ENCODE data around the gene BEND6.

Gene BEND6

GRCh38 chr6:56963043-56963442 lies 8.1 kb downstream of the BEND6 start:
- H3K9me3 ChIP-seq (ENCODE audit: severe bottlenecking), result no peaks in the 10 kb centered on the region
- ATAC-seq (ENCODE audit: low read depth), result no peak

GRCh38 chr6:56963793-56964192 lies 8.9 kb downstream of the BEND6 start:
- no peak overlapping the region for H3K4me3 ChIP-seq (ENCODE audit: severe bottlenecking)
- H3K27me3 ChIP-seq (ENCODE audit: insufficient read depth, poor library complexity, severe bottlenecking), result no peaks in the 10 kb centered on the region
- ATAC-seq (ENCODE audit: low read depth), result no peak
- TF ChIP-seq CTCF (IDR thresholded peaks at IDR 0.05; ENCODE audit: poor library complexity, severe bottlenecking), result no peak
- H3K4me1 ChIP-seq (ENCODE audit: insufficient read depth, poor library complexity, severe bottlenecking), result peaks cover 17% of the 10 kb centered on the region
- no peaks in the 10 kb centered on the region for H3K36me3 ChIP-seq (ENCODE audit: low read depth)
- H3K9me3 ChIP-seq (ENCODE audit: severe bottlenecking), result no peaks in the 10 kb centered on the region
- no peak for DNase-seq (ENCODE audit: low spot score)
- H3K27ac ChIP-seq (ENCODE audit: poor library complexity, severe bottlenecking), result no peak overlapping the region

More at GRCh38 chr6:56963043-56963442, 8.1 kb downstream of the BEND6 start:
- no peaks in the 10 kb centered on the region for H3K36me3 ChIP-seq (ENCODE audit: low read depth)
- no peaks in the 10 kb centered on the region for H3K27me3 ChIP-seq (ENCODE audit: insufficient read depth, poor library complexity, severe bottlenecking)
- peaks cover 17% of the 10 kb centered on the region for H3K4me1 ChIP-seq (ENCODE audit: insufficient read depth, poor library complexity, severe bottlenecking)
- TF ChIP-seq CTCF (IDR thresholded peaks at IDR 0.05; ENCODE audit: poor library complexity, severe bottlenecking), result no peak
- H3K4me3 ChIP-seq (ENCODE audit: severe bottlenecking), result no peak overlapping the region
- H3K27ac ChIP-seq (ENCODE audit: poor library complexity, severe bottlenecking), result no peak overlapping the region
- no peak for DNase-seq (ENCODE audit: low spot score)

GRCh38 chr6:56965126-56965525 lies 10.2 kb downstream of the BEND6 start:
- H3K36me3 ChIP-seq (ENCODE audit: low read depth), result no peaks in the 10 kb centered on the region
- H3K4me3 ChIP-seq (ENCODE audit: severe bottlenecking), result no peak overlapping the region
- H3K27me3 ChIP-seq (ENCODE audit: insufficient read depth, poor library complexity, severe bottlenecking), result no peaks in the 10 kb centered on the region
- ATAC-seq (ENCODE audit: low read depth) (no peak), DNase-seq (ENCODE audit: low spot score) (no peak)
- no peak overlapping the region for H3K27ac ChIP-seq (ENCODE audit: poor library complexity, severe bottlenecking)
- no peak for TF ChIP-seq CTCF (IDR thresholded peaks at IDR 0.05; ENCODE audit: poor library complexity, severe bottlenecking)
- H3K9me3 ChIP-seq (ENCODE audit: severe bottlenecking), result no peaks in the 10 kb centered on the region
- peaks cover 7% of the 10 kb centered on the region for H3K4me1 ChIP-seq (ENCODE audit: insufficient read depth, poor library complexity, severe bottlenecking)

DNA sequence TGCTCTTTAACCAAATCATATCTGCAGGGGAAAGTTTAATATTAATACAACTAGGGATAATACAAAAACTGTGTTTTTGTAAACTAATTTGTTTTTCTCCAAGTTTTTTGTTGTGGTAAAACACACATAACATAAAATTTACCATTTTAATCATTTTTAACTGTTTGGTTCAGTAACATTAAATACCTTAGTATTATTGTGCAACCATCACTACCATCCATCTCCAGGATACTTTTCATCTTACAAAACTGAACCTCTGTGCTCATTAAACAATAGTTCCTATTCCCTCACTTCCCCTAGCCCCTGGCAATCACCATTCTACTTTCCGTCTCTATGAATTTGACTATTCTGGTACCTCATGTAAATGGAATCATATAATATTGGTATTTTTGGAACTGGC lies 15.9 kb downstream of the BEND6 start:
- Histone ChIP-seq H3K27me3 (ENCODE audit: insufficient read depth, poor library complexity, severe bottlenecking) (no peaks in the 10 kb centered on the region), H3K36me3 (ENCODE audit: low read depth) (no peaks in the 10 kb centered on the region), H3K27ac (ENCODE audit: poor library complexity, severe bottlenecking) (no peak overlapping the region), H3K4me3 (ENCODE audit: severe bottlenecking) (no peak overlapping the region), H3K4me1 (ENCODE audit: insufficient read depth, poor library complexity, severe bottlenecking) (no peaks in the 10 kb centered on the region), H3K9me3 (ENCODE audit: severe bottlenecking) (no peaks in the 10 kb centered on the region)
- no peak for TF ChIP-seq CTCF (IDR thresholded peaks at IDR 0.05; ENCODE audit: poor library complexity, severe bottlenecking)
- ATAC-seq (ENCODE audit: low read depth) (no peak), DNase-seq (ENCODE audit: low spot score) (no peak)

DNA sequence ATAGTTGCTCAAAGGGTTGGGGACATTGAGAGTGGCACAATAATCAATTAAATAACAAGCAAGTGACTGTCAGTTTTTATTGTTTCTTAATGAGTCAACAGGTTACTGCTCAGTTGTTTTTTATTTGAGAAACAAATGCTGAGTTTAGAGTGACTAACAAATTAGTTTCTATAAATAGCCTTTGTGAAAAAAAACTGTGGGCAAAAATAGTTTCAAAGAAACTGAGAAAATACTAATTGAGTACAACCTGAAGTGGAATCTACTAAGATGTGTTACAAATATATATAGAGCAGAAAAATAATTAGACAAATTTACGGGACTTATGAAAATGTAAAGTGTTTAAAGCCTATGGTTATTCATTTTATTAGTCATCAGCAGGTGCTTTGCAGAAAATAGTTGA lies 22.3 kb downstream of the BEND6 start:
- DNase-seq (ENCODE audit: low spot score), result no peak
- Histone ChIP-seq H3K4me1 (ENCODE audit: insufficient read depth, poor library complexity, severe bottlenecking) (no peaks in the 10 kb centered on the region), H3K36me3 (ENCODE audit: low read depth) (no peaks in the 10 kb centered on the region), H3K4me3 (ENCODE audit: severe bottlenecking) (no peak overlapping the region), H3K9me3 (ENCODE audit: severe bottlenecking) (no peaks in the 10 kb centered on the region), H3K27me3 (ENCODE audit: insufficient read depth, poor library complexity, severe bottlenecking) (no peaks in the 10 kb centered on the region), H3K27ac (ENCODE audit: poor library complexity, severe bottlenecking) (no peak overlapping the region)
- ATAC-seq (ENCODE audit: low read depth), result no peak
- TF ChIP-seq CTCF (IDR thresholded peaks at IDR 0.05; ENCODE audit: poor library complexity, severe bottlenecking), result no peak

Data from RWPE2 (cell line).